Endodermal cell (in vitro differentiated cells): ENCODE results near the gene RPL13. TPM values are rescaled to one million over a fixed set of nuclear protein-coding genes. Genes with fewer than 3 reads are reported as not detected.

Experiments used
- DNase-seq: peaks from one replicate; pipeline ENCODE4 v3.0.0-alpha.2; 2017
- H3K27ac ChIP-seq: 2 replicates; pipeline ENCODE4 v1.5.1; 2013; ENCODE audit warnings: mild to moderate bottlenecking, low read depth, low read length, moderate library complexity
- H3K27me3 ChIP-seq: 2 replicates; pipeline ENCODE4 v1.6.1; 2013; ENCODE audit warnings: mild to moderate bottlenecking, low read length, moderate library complexity; ENCODE audit not compliant: insufficient read depth, control insufficient read depth, poor library complexity, severe bottlenecking
- H3K36me3 ChIP-seq: 2 replicates; pipeline ENCODE4 v1.7.0; 2013; ENCODE audit warnings: mild to moderate bottlenecking, low read length, moderate library complexity; ENCODE audit not compliant: control insufficient read depth, insufficient read depth
- H3K4me1 ChIP-seq: one replicate; pipeline ENCODE4 v1.7.0; 2013; ENCODE audit warnings: low read length; ENCODE audit not compliant: control insufficient read depth, insufficient read depth
- H3K4me3 ChIP-seq: 2 replicates; pipeline ENCODE4 v1.5.1; 2013; ENCODE audit warnings: mild to moderate bottlenecking, low read length, moderate library complexity
- H3K9ac ChIP-seq: 2 replicates; pipeline ENCODE4 v1.6.1; 2013; ENCODE audit warnings: mild to moderate bottlenecking, low read length, moderate library complexity; ENCODE audit not compliant: poor library complexity, severe bottlenecking; ENCODE audit errors: extremely low read depth
- H3K9me3 ChIP-seq: 2 replicates; pipeline ENCODE4 v1.6.1; 2013; ENCODE audit warnings: mild to moderate bottlenecking, low read length, moderate library complexity; ENCODE audit not compliant: control insufficient read depth
- H3K27ac Mint-ChIP-seq: 2 replicates; pipeline ENCODE4 v1.8.0; 2020; ENCODE audit warnings: mixed read lengths
- H3K27me3 Mint-ChIP-seq: 2 replicates; pipeline ENCODE4 v1.8.0; 2021; ENCODE audit warnings: mild to moderate bottlenecking, mixed read lengths; ENCODE audit not compliant: insufficient read depth
- H3K36me3 Mint-ChIP-seq: 2 replicates; pipeline ENCODE4 v1.8.0; 2020; ENCODE audit warnings: low read depth, mixed read lengths
- H3K4me1 Mint-ChIP-seq: 2 replicates; pipeline ENCODE4 v1.8.0; 2020; ENCODE audit warnings: mixed read lengths
- H3K4me3 Mint-ChIP-seq: 2 replicates; pipeline ENCODE4 v1.8.0; 2020; ENCODE audit warnings: mild to moderate bottlenecking, moderate library complexity, mixed read lengths
- H3K9me3 Mint-ChIP-seq: 2 replicates; pipeline ENCODE4 v1.8.0; 2020; ENCODE audit warnings: mild to moderate bottlenecking, mixed read lengths
- WGBS, 2 experiments: methylation state at CpG; one replicate each; pipeline versions ENCODE4 v1.1.5 to v1.1.7; 2013; ENCODE audit warnings: missing lambda C conversion rate in 2 of 2, mixed read lengths in 1 of 2; ENCODE audit not compliant: insufficient coverage in 1 of 2, insufficient read length in 1 of 2; 5-methylcytosine and 5-hydroxymethylcytosine counted together
- total RNA-seq, 2 donors: library from RNA; stranded (reverse); fragmentation: NEBNext Ultra II Directional in 1 of 2; extraction: Animal tissue kit (Norgen Biotek cat#: 25700) in 1 of 2; gene quantifications; 2 replicates in 1 of 2; 3 replicates in 1 of 2; pipeline ENCODE4 v1.2.1, GENCODE V29; 2021
- TF ChIP-seq, protein P1 (sequence below): fragments of 200-600 bp; sonication (generic); conservative IDR thresholded peaks from 2 replicates; pipeline ENCODE4 v1.5.0; 2021; ENCODE audit warnings: antibody characterized with exemption, mild to moderate bottlenecking

RPL13 gene
- total RNA-seq, 2 donors from 2014 or later, result 1,911 to 2,019 TPM

DNA sequence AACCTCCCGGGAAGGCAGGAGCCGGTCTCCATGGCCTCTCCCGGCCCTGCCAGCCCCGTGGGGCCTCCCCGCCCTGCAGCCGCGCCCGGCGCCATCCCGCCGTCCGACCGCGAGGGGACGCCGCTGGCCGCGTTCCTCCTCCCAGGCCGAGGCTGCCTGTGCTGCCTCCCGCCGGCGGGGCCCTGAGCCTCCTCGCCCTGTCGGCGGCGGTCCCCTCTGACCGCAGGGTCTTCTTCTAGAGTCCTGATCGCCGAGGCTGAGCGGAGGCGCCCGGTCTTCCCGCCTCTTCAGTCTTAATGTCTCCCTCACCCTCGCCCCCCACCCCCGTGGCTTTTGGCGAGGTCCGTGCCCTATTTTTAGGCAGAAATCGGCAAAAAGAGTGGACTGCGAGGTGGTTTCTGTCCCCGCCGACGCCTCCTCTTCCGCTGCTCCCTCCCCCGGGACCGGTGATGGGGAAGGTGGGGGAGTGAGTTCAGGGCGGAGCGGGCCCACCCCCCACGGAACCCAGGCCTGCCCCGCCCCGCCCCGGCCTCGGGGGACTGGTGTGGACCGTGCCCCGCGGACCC, 14.3 kb downstream of the RPL13 start:
- Mint-ChIP-seq H3K4me3 (peak overlapping the region; percentile 54), H3K4me1 (peaks cover 1% of the 10 kb centered on the region), H3K27ac (no peak overlapping the region), H3K27me3 (peaks cover 63% of the 10 kb centered on the region), H3K36me3 (no peaks in the 10 kb centered on the region), H3K9me3 (no peaks in the 10 kb centered on the region)
- DNase-seq, result peak; percentile 94
- Histone ChIP-seq H3K9me3 (no peaks in the 10 kb centered on the region), H3K27me3 (peaks cover 33% of the 10 kb centered on the region), H3K9ac (peak overlapping the region; percentile 6), H3K36me3 (no peaks in the 10 kb centered on the region), H3K4me1 (peaks cover 5% of the 10 kb centered on the region), H3K4me3 (peak overlapping the region; percentile 68), H3K27ac (no peak overlapping the region)
- WGBS, 2 experiments, result 3% methylated on average over 13 to 55 of the region's 55 CpGs
- TF ChIP-seq, protein P1, sequence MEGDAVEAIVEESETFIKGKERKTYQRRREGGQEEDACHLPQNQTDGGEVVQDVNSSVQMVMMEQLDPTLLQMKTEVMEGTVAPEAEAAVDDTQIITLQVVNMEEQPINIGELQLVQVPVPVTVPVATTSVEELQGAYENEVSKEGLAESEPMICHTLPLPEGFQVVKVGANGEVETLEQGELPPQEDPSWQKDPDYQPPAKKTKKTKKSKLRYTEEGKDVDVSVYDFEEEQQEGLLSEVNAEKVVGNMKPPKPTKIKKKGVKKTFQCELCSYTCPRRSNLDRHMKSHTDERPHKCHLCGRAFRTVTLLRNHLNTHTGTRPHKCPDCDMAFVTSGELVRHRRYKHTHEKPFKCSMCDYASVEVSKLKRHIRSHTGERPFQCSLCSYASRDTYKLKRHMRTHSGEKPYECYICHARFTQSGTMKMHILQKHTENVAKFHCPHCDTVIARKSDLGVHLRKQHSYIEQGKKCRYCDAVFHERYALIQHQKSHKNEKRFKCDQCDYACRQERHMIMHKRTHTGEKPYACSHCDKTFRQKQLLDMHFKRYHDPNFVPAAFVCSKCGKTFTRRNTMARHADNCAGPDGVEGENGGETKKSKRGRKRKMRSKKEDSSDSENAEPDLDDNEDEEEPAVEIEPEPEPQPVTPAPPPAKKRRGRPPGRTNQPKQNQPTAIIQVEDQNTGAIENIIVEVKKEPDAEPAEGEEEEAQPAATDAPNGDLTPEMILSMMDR, result peak; percentile 91

DNA sequence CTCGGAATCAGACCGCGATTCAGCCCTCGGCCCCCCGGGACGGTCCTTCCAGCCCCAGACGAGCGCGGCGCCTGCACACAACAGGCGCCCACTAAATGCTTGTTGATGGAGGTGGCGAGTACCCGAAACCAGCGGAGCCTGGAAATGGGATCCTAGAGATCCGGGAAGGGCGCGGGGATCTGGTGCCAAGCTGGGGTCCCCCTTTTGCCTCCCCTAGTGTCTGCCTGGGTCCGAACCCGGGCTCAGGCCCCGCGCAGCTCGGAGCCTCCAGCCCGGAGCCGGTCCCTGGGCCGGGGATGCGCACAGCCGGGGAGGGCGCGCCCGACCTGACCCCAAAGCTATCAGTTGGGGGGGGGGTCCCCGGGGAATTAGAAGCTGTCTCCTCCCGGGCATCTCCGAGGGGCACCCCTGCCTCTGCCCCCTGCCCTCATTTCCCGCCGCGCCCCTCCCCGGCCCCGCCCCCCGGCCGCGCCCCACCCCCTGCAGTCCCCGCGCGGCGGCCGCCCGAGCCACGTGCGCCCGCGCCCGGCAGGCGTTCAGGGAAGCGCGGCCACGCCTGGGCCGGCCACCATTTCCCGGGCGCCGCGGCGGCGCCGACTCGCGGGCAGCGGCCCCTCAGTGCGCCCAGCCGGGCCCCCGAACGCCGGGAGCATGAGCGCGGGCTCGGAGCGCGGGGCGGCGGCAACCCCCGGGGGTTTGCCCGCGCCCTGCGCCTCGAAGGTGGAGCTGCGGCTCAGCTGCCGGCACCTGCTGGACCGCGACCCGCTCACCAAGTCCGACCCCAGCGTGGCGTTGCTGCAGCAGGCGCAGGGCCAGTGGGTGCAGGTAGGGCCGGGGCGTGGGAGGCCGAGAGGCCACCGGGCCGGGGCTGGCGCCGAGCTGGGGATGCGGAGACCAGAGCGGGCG, 15.0 kb downstream of the RPL13 start, which contains the start of gene CPNE7:
TSS of gene CPNE7 (plus strand) at position 512 of the 906 bp plus-strand sequence. CDS start at position 652, 140 bp downstream.
- Histone ChIP-seq H3K27ac (no peak within 1 kb of the TSS), H3K4me3 (peak within 1 kb of the TSS; percentile 68), H3K9me3 (no peaks in the 10 kb centered on the region), H3K9ac (peak within 1 kb of the TSS; percentile 6), H3K36me3 (no peaks in the 10 kb centered on the region), H3K27me3 (peaks cover 33% of the 10 kb centered on the region), H3K4me1 (peaks cover 5% of the 10 kb centered on the region)
- Mint-ChIP-seq H3K27ac (no peak within 1 kb of the TSS), H3K4me3 (peak within 1 kb of the TSS; percentile 54), H3K4me1 (peaks cover 1% of the 10 kb centered on the region), H3K36me3 (no peaks in the 10 kb centered on the region), H3K9me3 (no peaks in the 10 kb centered on the region), H3K27me3 (peaks cover 61% of the 10 kb centered on the region)
- peak; percentile 73 for DNase-seq
- 2 to 6% methylated on average over 23 to 93 of the region's 103 CpGs for WGBS, 2 experiments
- TF ChIP-seq, protein P1, result no peak

DNA sequence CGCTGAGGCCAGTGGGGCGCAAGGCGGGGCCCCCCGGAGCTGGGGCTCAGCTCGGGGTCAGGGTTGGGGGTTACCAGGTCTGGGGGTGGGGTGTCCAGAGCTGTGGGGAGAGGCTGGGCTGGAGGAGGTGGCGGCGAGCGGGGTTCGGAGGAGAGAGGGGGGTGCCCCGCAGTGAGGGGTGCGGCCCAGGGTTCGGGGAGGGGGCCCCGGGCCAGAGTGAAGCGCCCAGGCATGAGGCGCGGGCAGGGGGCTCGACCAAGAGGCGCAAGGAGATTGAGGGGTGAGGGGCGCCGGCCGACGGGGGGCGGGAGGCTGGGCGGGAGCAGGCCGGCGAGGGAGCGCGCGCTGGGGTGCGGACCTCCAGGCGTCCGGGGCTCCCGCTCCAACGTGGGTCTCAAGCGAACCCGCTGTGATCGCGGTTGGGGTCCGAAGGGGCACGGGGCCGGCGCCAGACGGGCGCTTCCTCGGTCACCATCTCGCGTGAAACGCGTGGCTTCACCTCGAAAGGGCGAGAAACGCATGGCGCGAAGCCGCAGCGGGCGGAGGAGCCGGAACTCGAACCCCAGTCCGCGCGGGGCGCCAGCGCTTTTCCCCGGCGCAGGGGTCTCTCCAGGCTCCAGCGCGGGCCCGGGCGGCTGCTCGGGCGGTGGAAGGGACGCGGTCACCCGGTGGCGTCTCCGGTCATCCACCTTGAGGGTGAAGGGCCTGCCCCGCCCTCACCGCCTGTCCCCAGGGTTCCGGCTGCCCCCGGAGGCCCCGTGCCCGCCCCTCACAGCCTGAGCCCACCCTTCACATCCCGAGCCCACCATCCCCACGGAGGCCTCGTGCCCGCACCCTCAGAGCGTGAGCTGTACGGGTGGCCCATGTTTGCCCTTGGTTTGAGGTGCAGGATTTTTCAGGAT, 15.9 kb downstream of the RPL13 start:
- 30 to 34% methylated on average over 36 to 89 of the region's 89 CpGs for WGBS, 2 experiments
- Histone ChIP-seq H3K9ac (no peak overlapping the region), H3K27ac (no peak overlapping the region), H3K4me1 (peaks cover 5% of the 10 kb centered on the region), H3K27me3 (peaks cover 33% of the 10 kb centered on the region), H3K4me3 (no peak overlapping the region), H3K9me3 (no peaks in the 10 kb centered on the region), H3K36me3 (no peaks in the 10 kb centered on the region)
- Mint-ChIP-seq H3K9me3 (no peaks in the 10 kb centered on the region), H3K4me3 (no peak overlapping the region), H3K4me1 (peaks cover 1% of the 10 kb centered on the region), H3K27ac (no peak overlapping the region), H3K27me3 (peaks cover 60% of the 10 kb centered on the region), H3K36me3 (no peaks in the 10 kb centered on the region)
- no peak for DNase-seq
- TF ChIP-seq, protein P1, result no peak
